Loucy (cell line): ENCODE results near the gene BCR.

Experiments
- CTCF ChIP-seq: fragments of 200-600 bp; sonication (generic); conservative IDR thresholded peaks from 2 replicates; pipeline ENCODE4 v1.5.1; 2014; ENCODE audit warnings: mild to moderate bottlenecking, antibody characterized with exemption, low read length
- EZH2phosphoT487 ChIP-seq: fragments of 200-600 bp; IDR thresholded peaks from 2 replicates; pipeline ENCODE4 v1.6.1; 2018; ENCODE audit warnings: antibody characterized with exemption, mild to moderate bottlenecking, moderate library complexity, borderline replicate concordance

- TF ChIP-seq EZH2phosphoT487 (no peak), CTCF (no peak)
These were observed 34.1 kb downstream of the BCR start for GRCh38 chr22:23214398-23214797.
